Iris pigment epithelial cell (primary cell): ENCODE data around the gene SSC5D.

Experiments
- DNase-seq: peaks from one replicate; pipeline ENCODE4 v3.0.0-alpha.2; 2011; ENCODE audit warnings: low read depth

The SSC5D gene

DNA sequence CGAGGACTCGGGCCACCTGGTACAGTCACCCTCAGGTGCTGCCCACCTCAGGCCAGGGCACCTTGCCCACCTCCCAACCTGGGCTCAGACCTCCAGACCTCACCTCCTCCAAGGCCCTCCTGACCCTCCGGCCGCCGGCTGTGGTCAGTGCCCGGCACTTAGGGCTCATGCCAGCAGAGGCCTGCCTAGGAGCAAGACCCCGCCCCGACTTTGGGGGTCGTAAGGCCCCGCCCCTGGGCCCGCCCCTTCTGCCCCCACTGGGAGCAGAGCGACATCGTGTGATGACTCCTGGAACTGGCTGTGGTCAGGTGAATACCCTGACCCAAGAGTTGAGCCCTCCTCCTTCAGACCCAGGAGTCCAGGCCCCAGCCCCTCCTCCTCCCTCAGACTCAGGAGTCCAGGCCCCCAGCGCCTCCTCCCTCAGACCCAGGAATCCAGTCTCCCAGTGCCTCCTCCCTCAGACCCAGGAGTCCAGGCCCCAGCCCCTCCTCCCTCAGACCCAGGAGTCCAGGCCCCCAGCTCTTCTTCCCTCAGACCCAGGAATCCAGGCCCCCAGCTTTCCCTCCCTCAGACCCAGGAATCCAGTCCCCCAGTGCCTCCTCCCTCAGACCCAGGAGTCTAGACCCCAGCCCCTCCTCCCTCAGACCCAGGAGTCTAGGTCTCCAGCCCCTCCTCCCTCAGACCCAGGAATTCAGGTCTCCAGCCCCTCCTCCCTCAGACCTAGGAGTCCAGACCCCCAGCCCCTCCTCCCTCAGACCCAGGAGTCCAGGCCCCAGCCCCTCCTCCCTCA is 48.9 kb downstream of the SSC5D start, which contains the start of gene SBK2:
Gene SBK2, minus strand, starts transcription at position 183 of the 790 bp plus-strand sequence. CDS start 839 bp downstream, outside the sequence.
- no peak for DNase-seq

DNA sequence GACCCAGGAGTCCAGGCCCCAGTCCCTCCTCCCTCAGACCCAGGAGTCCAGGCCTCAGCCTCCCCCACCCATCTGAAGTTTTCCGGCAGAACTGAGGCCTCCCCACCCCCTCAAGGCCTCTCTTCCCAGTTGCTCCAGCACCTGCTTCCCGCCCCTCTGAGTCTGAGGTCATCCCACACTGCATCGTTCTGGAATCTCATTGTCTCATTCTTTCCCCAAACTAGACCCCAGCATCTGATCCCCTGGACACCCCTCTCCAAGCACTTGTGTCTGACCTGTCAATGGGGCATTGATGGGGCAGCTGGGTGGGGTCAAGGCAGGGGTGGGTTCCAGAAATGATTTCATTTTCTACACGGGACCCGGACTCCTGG is 49.5 kb downstream of the SSC5D start:
- no peak for DNase-seq

DNA sequence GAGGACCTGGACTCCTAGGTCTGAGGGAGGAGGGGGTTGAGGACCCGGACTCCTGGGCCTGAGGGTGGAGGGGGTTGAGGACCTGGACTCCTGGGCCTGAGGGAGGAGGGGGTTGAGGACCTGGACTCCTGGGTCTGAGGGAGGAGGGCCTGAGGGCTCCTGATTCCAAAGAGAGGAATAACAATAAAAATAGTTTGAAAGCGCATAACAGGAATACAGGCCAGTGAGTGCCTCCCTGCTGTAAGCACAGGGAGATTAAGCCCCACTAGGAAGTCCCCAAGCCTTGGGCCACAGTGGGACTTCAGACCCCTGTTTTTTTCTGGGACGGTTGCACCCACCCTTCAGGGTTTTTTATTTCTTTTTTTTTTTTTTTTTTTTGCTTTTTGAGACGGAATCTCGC is 49.9 kb downstream of the SSC5D start:
- no peak for DNase-seq

GRCh38 chr19:55539090-55539984 is 51.1 kb downstream of the SSC5D start:
- DNase-seq: no peak

- DNase-seq: no peak
These were observed 52.4 kb downstream of the SSC5D start for GRCh38 chr19:55540619-55541018.

DNA sequence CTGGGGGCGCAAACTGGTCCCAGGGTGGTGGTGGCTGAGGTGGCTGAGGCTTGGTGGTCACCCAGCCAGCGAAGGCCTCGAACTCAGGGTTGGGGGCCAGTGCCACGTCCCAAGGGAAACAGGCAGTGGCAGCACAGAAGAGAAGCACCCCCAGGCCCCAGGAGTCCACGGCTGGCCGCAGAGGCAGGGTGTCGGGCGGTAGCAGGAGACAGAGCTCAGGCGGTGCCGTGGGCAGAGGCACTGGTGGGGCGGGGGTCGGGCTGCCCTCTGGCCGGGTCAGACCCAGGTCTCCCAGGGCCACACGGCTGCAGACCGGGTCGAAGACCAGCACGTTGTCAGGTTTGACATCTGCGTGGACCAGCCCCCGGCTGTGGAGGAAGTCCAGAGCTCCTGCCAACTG is 52.9 kb downstream of the SSC5D start:
- DNase-seq: no peak

GRCh38 chr19:55542292-55542855 is 54.1 kb downstream of the SSC5D start:
- no peak for DNase-seq

DNA sequence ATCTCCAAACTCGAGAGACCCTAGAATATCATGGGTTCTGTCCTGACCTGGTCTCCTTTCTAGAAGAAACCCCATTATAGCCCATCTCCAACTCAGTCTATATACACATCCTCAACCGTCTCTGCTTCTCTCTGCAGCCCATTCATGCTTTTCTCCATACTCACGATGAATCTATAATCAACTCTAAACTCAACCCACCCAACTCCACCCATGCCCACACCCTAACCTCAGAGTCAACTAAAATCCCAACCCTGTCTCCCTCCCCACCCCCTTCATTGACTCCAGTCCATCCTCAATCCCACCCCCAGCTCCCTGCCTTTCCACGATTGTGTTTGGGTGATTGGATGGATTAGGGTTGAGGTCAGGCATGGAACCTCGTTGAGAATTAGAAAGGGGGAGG is 55.3 kb downstream of the SSC5D start:
- no peak for DNase-seq

DNA sequence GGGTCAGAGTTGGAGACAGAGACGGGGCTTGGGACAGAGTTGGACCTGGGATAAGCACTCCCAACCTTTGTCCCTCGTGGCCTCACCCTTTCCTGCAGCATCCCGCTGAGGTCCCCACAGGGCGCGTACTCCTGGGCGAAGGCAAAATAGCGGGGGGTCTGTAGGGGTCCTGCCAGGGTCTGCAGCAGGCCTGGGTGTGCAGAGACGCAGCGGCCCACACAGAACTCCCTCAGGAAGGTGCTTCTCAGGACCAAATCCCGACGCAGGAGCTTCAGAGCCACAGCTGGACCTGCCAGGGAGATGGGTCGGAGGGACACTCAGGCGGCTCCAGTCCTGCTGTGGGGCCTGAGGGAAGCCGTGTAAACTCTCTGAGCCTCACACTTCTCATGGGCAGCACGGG is 55.8 kb downstream of the SSC5D start:
- DNase-seq: no peak

DNA sequence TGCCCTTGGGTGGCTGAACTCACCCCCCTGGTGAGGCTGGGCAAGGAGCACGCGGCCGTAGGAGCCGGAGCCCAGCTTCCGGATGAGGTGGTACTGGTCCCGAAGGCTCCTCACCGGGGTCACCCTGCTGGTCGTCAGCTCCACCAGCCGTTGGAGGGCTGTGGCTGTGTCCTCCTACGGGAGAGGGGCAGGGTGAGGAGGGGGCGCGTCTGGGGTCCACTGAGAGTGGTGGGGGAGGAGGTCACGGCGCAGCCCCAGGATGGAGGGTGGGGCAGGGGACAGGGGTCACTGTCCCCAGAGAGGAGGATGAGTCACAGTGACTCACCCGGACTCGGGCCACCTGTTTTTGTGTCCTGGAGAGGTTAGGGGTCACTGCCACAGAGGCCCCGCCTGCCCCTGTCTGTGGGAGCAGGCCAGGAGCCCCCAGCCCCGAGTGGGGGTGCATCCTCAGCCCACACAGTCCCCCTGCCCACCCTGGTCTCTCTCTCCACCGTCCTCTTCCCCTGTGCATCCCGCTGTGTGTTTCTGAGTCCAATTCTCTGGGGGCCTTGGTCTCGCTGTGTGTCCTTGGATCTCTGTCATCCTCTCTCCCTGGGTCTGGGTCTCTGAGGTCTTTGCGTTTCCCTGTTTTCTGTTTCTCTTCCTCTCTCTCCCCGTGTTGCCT is 56.7 kb downstream of the SSC5D start:
- no peak for DNase-seq

GRCh38 chr19:55545443-55545842 is 57.2 kb downstream of the SSC5D start, which contains the start of gene SBK3:
TSS of gene SBK3 (minus strand) at chr19:55545543. CDS start at chr19:55545543, 0 bp downstream.
- DNase-seq: no peak

DNA sequence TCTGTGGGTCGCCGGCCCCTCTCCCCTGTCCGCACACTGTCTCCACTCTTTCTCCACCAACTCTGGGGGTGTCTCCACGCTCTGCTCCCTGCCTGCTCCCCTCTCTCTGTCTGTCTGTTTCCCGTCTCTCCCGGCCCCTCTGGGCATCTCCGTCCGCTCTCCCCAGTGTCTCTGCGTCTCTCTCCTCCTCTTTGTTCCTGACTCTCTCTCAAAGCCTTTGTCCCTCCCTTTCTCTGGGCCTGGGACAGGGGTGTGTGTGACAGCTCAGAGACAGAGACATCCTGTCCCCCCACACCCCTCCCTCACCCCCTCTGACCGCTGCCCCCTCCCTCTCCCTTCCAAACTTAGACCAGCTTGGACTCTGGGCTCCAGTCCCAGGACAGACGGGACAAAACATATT is 57.8 kb downstream of the SSC5D start:
- DNase-seq: no peak

DNA sequence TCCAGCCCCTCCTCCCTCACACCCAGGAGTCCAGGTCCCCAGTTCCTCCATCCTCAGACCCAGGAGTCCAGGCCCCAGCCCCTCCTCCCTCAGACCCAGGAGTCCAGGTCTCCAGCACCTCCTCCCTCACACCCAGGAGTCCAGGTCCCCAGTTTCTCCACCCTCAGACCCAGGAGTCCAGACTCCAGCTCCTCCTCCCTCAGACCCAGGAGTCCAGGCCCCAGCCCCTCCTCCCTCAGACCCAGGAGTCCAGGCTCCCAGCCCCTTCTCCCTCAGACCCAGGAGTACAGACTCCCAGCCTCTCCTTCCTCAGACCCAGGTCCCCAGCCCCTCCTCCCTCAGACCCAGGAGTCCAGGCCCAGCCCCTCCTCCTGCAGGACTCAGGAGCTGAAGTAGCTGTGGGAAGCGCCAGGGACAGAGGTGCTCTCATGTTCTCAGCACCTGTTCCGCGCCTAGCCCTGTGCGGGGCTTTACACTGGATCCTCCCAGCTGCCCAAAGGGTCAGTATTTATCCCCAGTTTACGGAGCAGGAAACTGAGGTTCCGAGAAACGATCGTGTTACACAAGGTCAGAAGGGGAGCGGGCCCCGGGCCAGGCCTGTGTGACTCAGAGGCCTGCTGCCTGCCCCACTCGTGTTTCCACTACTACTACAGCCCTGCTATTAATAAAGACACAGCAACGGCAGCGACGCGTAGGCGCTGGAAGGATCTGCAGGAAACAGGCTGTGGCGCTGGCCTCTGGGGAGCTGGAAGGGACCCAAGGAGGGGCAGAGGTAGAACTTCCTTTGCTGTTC is 58.8 kb downstream of the SSC5D start:
- DNase-seq: peak; percentile 93

DNA sequence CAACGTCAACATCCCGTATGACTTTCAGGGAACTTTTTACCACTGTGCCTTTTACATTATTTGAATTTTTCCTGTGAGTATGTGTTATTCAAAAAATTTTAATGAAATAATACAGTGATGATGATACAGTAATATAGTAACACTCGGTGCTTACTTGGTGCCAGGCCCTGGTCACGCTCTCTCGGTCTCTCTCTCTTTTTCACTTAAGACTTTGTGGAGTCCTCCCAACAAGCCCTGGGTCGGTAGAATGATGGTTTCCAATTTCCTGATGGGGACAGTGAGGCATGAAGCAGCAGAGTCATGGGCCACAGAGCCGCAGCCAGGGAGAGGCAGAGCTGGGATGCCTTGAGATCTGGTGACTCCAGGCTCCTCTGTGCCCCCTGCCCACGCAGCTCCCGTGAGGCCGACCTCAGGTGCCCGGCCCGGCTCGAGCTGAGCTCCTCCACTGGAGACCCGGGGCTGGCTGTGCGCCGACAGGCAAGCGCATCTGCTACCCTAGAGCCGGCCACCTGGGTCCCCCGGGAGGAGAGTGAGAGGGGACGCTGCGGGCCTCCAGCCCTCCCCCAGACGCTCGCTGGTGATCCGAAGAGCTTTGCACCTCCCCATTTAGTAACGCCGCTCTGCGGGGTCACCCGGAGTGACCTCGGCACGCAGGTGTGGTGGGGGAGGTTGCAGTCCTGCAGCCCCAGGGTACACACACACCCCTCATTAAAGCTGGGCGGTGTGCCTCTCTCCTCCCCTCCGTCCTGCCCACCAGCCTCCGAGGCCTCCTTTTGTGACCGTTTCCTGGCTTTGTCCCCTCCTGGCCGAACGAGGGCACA is 61.5 kb downstream of the SSC5D start:
- peak; percentile 85 for DNase-seq

- DNase-seq: peak; percentile 27
These were observed 62.0 kb downstream of the SSC5D start for GRCh38 chr19:55550321-55550650.

- DNase-seq: no peak
These were observed 64.0 kb downstream of the SSC5D start for GRCh38 chr19:55552206-55552605.

DNA sequence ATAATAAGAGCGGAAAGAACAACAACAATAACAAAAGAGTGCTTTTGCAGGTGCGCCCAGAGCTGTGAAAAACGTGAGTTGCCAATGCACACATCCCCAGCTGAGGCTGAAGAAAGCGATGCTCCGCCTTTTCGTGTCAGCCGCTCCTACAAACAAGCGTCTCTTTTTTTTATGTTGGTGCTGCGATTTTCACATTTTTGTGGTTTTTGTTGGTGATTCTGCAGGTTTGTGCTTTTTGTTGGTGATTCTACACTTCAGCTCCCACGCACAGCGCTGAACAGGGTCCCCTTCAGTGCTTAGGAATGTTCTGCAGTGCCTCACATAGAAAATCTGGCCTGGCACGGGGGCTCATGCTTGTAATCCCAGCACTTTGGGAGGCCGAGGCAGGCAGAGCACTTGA is 64.4 kb downstream of the SSC5D start:
- peak; percentile 90 for DNase-seq

DNA sequence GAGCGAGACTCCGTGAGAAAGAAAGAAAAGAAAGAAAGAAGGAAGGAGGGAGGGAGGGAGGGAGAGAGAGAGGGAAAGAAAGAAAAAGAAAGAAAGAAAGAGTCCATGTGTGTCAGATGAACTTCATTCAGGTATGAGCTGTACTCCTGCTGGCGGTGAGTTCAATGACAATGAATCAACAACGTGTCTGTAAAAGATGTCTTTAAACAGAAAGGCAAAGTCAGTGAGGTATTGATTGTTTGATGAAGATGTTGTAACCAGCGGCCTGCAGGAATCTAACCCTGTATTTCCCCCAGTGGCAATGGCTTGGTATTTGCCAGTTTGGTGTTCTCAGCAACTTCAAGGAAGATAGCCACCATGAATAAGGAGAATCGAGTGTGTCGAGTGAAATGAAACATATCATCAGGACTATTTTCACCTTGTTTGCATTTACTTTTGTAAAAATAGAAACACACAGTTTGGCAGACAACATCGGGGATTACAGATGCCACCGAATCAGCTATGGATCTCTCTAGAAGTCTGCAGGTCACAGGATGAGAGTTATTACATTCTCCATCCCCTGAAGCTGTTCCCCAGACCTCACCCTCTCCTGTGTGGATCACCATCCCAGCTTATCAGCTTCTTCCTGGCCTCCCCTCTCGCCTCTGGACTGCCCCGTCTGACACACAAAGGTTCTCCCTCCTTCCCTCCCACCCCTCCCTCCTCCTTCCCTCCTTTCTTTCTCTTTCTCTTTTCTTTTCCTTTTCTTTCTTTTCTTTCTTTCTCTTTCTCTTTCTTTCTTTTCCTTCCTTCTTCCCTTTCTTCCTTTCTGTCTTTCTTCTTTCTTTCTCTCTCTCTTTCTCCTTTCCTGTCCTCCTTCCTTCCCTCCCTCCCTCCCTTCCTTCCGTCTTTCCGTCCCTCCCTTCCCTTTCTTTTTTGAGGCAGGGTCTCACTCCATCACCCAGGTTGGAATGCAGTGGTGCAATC is 65.3 kb downstream of the SSC5D start:
- no peak for DNase-seq

GRCh38 chr19:55554302-55554701 is 66.1 kb downstream of the SSC5D start:
- no peak for DNase-seq
